Measurements from ENCODE around the gene DDX56.

GRCh38 chr7:44608916-44609648, 35.4 kb upstream of the DDX56 start:
- TF ChIP-seq CTCF (IDR thresholded peaks at IDR 0.05) (no peak), POLR2AphosphoS5 (IDR thresholded peaks at IDR 0.05) (no peak)

Data from prostate gland (tissue), 2 donors.